ENCODE data around the gene POU2F2.
A peak's percentile ranks its signal among the peaks of the same experiment; 100 is the strongest.

POU2F2 gene
- 2.7 to 28.2 (median 7.5) reads per million in 18 experiments for total RNA-seq

DNA sequence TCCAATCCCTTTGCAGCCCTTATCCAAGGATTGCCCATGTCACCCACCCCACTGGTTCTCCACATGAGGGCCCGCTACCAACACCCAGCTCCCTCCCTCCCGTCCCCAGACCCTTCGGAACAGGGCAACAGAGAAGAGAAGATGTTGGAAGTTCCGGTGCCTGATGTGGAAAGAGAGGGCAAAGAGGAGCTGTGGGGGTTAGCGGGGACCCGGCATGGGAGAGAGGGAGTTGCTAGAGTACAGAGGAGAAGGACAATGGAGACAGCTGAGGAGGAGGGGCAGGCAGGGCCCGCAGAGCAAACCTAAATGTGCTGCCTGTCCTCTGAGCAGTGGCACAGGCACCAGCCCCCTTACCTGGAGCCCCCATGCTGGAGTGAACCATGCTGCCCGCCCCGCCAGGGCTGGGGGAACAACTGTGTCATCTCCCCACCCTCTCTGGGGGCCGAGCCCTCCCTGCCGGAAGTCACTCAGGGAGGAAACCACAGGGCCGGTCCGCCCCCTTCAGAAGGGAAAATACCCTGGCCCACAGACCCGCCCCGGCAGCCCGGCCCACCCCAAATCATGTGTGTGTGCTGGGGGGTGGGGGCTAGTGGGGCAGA is at the start of gene POU2F2:
POU2F2 (minus strand) TSS at position 417 of the 599 bp plus-strand sequence; CDS start at position 382, 35 bp downstream.
- peak; percentile 38 to 56 for DNase-seq

DNA sequence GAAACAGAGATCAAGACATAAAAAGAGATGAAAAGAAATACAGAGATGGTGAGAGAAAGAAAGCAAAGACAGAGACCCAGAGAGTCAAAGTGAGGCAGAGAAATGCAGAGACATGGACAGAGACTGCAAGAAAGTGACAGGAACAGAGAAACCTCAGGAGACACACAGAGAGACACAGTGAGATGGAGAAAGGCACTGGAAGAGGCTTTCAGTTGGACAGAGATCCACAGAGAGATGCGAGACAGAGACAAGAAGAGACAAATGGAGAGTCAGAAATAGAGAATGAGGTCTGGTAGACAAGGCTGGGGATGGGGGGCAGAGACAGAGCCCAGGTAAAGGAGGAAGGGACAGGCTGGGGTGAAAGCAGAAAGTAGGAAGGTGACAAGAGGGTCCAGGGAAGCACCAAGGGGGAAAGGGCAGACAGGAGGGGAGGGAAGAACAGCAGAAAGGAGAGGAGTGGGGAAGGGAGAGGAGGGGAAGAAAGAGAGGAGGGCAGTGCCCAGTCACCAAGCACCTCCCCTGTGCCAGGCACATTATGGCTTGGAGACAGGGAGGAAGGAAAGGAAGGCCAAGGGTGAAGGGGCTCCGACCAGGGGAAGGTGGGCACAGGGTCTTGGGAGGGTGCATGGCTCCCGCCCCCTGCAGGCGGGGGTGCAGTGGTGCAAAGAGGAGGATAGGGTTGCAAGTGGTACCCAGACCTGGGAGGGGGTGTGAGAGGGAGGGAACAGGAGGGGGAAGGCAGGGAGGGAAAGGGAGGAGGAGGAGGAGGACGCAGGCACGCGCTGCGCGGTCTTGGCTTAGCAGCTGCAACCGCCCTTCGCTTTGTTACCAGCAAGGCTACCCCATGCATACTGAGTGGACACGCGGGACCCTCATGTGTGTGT is 46.8 kb upstream of the POU2F2 start:
- DNase-seq: no peak

- DNase-seq: no peak
Observed at GRCh38 chr19:42177686-42178019, 45.4 kb upstream of the POU2F2 start.

DNA sequence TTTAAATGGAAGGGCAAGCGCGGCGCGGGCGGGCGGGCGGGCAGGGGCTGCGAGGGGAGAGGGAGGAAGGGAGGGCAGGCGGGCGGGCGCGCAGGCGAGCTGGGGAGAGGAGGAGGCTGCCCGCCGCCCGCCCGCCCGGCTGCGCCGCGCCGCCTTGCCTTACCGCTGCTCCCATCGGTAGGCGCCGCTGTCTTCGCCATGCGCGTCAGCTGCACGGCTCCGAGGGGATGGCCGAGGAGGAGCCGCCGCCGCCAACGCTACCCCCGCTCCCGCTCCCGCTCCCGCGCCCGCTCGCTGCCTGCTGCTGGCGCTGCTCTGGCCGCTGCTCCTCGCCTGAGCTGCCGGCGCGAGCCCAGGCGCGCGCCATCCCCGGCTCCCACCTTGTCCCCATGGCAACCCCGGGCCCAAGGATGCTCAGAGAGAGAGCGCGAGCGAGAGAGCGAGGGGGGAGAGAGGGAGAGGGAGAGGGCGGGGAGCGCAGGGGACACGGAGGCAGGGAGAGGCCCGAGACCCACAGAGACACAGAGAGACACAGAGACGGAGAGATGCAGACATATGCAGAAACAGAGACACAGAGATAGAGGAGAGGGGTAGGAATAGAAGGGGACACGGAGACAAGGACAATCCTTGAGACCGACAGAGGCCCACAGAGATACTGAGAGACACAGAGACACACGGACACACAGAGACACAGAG is 44.9 kb upstream of the POU2F2 start:
- peak; percentile 36 to 55 for DNase-seq

- no peak for DNase-seq
Observed at GRCh38 chr19:42176649-42176989, 44.4 kb upstream of the POU2F2 start.

DNA sequence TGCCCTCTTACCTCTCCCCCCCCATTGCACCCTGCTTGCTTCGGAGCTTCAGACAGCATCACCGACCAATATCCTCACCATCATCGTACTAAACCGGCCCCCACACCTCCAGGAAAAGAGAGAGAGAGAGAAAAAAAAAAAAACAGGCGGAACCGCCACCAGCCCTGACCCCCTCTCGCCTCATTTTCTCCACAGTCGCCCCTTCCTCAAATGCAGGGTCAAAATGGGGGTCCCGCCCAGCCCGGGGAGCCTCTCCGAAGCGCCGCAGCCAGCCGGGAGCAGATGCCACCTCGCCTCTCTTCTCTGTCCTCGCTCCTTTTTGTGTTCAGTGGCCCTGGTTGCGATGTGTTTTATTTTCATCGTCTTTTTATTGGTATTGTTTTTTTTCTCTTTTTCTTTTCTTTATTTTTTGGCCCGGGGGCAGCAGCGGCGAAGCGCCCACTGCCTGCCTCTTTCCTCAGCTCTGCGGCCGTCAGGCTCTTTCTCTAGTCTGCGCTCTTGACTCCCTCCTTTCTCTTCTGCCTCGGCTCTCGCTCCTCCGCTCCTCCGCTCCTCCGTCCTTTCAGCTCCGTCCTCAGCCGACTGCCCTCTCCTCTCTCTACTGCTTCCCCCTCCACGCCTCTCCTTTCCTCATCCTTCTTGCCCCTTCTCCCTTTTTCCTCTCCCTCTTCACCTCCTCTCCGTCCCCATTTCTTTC is 43.9 kb upstream of the POU2F2 start:
- no peak for DNase-seq

GRCh38 chr19:42174958-42175734 is 42.9 kb upstream of the POU2F2 start:
- DNase-seq: no peak

GRCh38 chr19:42174188-42174587 is 41.9 kb upstream of the POU2F2 start:
- DNase-seq: no peak

- no peak for DNase-seq
Observed at GRCh38 chr19:42173695-42174094, 41.4 kb upstream of the POU2F2 start.

DNA sequence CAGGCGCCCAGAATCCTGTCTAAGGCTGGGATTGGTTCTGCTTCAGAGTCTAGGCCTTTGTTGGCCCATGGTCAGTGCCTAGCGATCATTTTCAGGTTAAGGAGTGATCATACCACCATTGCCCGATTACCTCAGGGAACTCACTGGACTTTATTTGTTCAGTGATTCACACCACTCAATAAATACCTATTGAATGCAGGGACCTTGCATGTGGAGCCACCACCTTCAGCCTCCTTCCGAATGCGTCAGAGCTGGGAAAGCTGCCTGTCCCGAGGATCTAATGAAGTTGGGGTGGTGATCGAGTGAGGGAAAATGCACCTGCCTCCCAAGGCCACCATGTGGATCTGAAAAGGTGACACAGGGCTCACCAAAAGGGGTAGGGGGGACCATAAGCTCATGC is 40.0 kb upstream of the POU2F2 start:
- DNase-seq: no peak

- no peak for DNase-seq
Observed at GRCh38 chr19:42170715-42171114, 38.5 kb upstream of the POU2F2 start.

DNA sequence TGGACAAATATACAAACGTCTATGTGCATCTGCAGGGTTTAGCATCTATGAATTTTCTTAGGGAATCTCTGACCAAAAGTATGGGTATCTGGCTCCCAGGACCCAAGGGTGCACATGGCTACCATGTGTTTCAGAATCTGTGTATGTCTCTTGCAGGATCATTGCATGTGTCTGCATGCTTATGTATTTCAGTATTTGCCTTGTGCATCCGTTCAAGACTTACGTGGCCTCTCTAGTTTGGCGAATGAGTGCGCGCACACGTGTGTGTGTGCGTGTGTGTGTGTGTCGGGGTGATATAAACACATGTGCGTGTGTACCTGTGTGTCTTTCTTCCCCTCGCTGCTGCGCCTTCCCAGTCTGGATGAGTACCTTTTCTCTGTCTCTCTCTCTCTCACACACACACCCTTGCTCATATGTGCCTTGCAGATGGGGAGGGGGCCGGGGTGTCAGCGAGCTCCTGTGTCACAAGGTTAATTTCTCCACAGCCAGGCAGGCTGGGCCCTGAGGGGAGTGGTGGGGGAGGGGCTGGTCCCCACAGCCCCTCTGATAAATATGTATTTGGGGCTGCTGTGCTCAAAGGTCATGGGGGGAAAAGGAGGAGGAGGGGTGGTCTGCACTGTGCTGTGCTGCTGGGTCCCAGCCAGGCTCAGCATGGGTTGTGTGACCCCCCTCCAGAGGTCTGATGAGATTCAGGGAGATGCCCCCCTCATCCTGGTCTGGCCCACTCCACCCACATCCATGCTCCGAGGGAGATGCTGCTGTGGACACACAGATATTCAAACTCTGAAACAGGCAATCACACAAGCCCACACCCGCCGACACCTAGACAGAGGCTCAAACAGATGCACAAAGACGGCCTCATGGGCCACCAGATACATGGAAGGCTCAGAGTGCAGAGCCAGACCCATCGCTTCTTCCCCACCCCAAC is 37.5 kb upstream of the POU2F2 start:
- no peak for DNase-seq

GRCh38 chr19:42168206-42168605 is 36.0 kb upstream of the POU2F2 start:
- DNase-seq: no peak

GRCh38 chr19:42166316-42166715 is 34.1 kb upstream of the POU2F2 start:
- no peak for DNase-seq

GRCh38 chr19:42165146-42165545 is 32.9 kb upstream of the POU2F2 start:
- peak; percentile 32 to 47 for DNase-seq

DNA sequence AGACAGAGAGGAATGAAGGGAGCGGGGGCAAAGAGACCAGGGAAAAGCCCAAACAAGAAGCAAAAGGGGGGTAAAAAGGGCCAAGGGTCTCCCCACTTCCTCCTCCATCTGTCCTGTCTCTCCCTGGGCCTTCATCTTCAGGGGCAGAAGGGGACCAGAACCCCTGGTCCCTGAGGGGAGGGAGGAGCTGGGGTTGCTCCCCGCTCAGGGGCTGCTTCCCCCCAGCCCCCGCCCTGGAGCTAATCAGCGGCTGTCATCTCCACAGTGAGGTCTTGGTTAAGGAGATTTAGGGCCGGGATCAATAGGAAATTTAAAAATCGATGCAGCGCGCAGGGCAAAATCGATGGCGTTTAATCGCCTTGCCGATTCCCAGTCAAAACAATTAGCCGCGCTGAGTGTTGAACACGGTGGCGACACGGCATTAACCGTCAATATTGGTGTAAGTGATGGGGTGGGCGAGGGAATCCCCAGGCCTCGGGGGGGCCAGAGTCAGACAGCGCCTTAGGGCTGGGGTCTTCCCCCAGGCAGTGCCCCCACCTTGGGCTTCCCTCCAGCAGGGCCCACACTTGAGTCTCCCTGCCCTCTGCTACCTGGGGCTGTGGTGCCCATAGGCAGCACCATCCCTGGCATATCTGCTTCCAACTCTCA is 29.5 kb upstream of the POU2F2 start:
- DNase-seq: no peak

GRCh38 chr19:42159942-42160341 is 27.7 kb upstream of the POU2F2 start:
- no peak for DNase-seq

DNA sequence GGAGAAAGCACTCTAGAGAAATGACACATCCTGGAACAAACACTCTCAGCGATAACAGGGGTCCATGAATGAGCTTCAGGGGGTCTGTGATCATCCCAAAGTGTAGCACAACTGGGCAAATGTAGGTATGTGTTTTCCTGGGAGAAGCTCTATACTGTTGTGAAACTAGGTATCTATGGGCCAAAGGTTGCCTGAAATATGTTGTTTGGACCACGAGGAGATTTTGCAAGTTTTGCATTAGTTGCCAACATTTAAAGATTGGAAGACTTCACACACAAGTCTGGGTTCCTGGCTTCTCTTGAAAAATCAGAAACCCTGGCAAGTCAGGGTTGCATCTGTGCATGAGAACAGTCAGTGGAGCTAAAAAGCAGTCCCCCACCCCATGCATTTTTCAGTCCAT is 26.7 kb upstream of the POU2F2 start:
- DNase-seq: no peak

- DNase-seq: no peak
Observed at GRCh38 chr19:42156571-42156970, 24.3 kb upstream of the POU2F2 start.

- DNase-seq: no peak
Observed at GRCh38 chr19:42155796-42156195, 23.6 kb upstream of the POU2F2 start.

All from inflammatory macrophage (primary cell).